HEK293T (cell line): ENCODE data around the gene TCF12.

Experiments
- CTCF ChIA-PET: fragments of 350-600 bp; formaldehyde crosslinking; extraction: SDS; loops from one replicate; lab custom pipeline; 2021; ENCODE audit warnings: antibody characterized with exemption, inconsistent platforms; lab: Yijun Ruan, JAX
- POLR2A ChIA-PET: fragments of 350-600 bp; formaldehyde crosslinking; extraction: SDS; loops from one replicate; lab custom pipeline; 2020; ENCODE audit warnings: antibody characterized with exemption, inconsistent platforms; lab: Yijun Ruan, JAX
- DNase-seq: peaks from one replicate; pipeline ENCODE4 v3.0.0; 2012; ENCODE audit warnings: mixed read lengths; ENCODE audit errors: extremely low spot score
- ARNT ChIP-seq: fragments of 450-650 bp; IDR thresholded peaks from 2 replicates; pipeline ENCODE4 v1.6.1; 2017; ENCODE audit warnings: mild to moderate bottlenecking
- BHLHE40 ChIP-seq: fragments of 450-650 bp; IDR thresholded peaks from 2 replicates; pipeline ENCODE4 v1.6.1; 2016; ENCODE audit warnings: mild to moderate bottlenecking, moderate library complexity, borderline replicate concordance
- CTBP1 ChIP-seq: fragments of 450-650 bp; IDR thresholded peaks from 2 replicates; pipeline ENCODE4 v1.6.1; 2016; ENCODE audit warnings: borderline replicate concordance
- ELF4 ChIP-seq: fragments of 450-650 bp; IDR thresholded peaks from 2 replicates; pipeline ENCODE4 v1.6.1; 2017; ENCODE audit warnings: antibody characterized with exemption
- FOXA1 ChIP-seq: fragments of 450-650 bp; IDR thresholded peaks from 2 replicates; pipeline ENCODE4 v1.6.1; 2016; ENCODE audit warnings: mild to moderate bottlenecking
- FOXK2 ChIP-seq: fragments of 450-650 bp; IDR thresholded peaks from 2 replicates; pipeline ENCODE4 v1.6.1; 2016; ENCODE audit warnings: mild to moderate bottlenecking
- FOXM1 ChIP-seq: fragments of 450-650 bp; IDR thresholded peaks from 2 replicates; pipeline ENCODE4 v1.6.1; 2017; ENCODE audit warnings: mild to moderate bottlenecking, borderline replicate concordance
- HDGF ChIP-seq: fragments of 450-650 bp; IDR thresholded peaks from 2 replicates; pipeline ENCODE4 v1.6.1; 2017; ENCODE audit warnings: antibody characterized with exemption, borderline replicate concordance
- L3MBTL2 ChIP-seq: fragments of 450-650 bp; conservative IDR thresholded peaks from 2 replicates; pipeline ENCODE4 v1.6.1; 2016; ENCODE audit warnings: mild to moderate bottlenecking
- LEF1 ChIP-seq: fragments of 450-650 bp; IDR thresholded peaks from 2 replicates; pipeline ENCODE4 v1.6.1; 2017; ENCODE audit warnings: mild to moderate bottlenecking, borderline replicate concordance
- NFRKB ChIP-seq: fragments of 450-650 bp; IDR thresholded peaks from 2 replicates; pipeline ENCODE4 v1.6.1; 2016; ENCODE audit warnings: mild to moderate bottlenecking, moderate library complexity
- PKNOX1 ChIP-seq: fragments of 450-650 bp; IDR thresholded peaks from 2 replicates; pipeline ENCODE4 v1.6.1; 2016
- SP1 ChIP-seq: fragments of 450-650 bp; IDR thresholded peaks from 2 replicates; pipeline ENCODE4 v1.6.1; 2017
- SUZ12 ChIP-seq: fragments of 450-650 bp; IDR thresholded peaks from 2 replicates; pipeline ENCODE4 v1.6.1; 2016; ENCODE audit warnings: mild to moderate bottlenecking
- TARDBP ChIP-seq: fragments of 450-650 bp; IDR thresholded peaks from 2 replicates; pipeline ENCODE4 v1.6.1; 2016
- ZNF384 ChIP-seq: fragments of 450-650 bp; IDR thresholded peaks from 2 replicates; pipeline ENCODE4 v1.6.1; 2016

TCF12 gene

DNA sequence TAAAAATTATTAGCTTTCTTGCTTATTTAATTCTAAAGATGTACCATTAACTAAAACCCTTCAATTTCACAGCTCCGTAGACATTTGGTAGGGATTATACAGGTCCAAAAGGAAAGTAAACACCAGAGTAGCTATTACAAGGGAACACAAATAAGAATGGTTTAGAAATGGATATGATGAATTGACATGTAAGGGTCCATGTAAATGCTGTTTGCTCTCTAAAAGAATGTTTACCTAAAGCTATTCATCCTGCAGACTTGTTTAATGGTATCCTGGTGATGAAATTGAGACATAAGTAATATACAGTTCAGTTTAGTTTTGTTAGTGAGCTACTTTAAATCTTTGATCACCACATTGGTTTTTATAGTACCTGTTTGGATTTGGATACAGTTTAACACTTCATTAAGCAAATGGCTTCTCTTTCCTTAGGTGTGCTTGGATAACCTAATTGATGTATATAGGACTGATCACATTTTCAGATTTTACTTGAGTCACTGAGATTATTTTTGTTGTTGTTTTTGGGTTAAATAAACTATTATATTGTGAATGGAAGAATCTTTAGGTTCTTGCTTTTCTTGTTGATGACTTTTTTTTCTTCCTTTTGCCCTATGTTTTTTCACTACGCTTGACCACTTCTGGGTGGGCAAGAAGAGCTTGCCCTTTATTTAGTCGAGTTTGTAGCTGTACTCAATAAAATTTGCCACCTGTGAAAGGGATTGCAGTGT lies 115.4 kb downstream of the TCF12 start:
- DNase-seq: no peak
- ChIA-PET CTCF (interaction anchor here (0.6 kb wide), 1 partner anchor 1733 kb away, joined by 3 read pairs; no protein-coding TSS in a partner anchor), POLR2A (no interaction called here)

DNA sequence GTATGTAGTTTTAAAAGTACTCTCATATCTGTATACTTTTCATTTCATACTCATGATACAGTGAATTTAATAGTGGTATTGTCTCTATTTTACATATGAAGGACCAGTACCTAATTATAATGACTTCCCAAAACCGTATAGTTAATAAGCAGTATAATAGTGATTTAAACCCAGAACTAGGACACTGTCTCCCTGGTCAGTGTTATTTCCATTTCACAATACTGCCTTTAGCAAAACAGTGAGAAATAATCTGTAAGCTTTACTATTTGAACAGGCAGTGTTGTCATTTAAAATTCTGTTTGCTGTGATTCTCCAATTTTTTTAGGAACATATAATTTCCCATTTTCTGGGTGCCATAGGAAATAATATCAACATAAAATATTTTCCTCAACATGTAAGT lies 116.2 kb downstream of the TCF12 start:
- CTCF ChIA-PET: no interaction called here
- TF ChIP-seq CTBP1 (no peak), ARNT (no peak), ZNF384 (no peak), NFRKB (no peak), SP1 (no peak), SUZ12 (no peak), TARDBP (no peak)
- no peak for DNase-seq
- POLR2A ChIA-PET: no interaction called here

More for the DNA sequence above, 115.4 kb downstream of the TCF12 start:
- no peak for TF ChIP-seq CTBP1
- TF ChIP-seq NFRKB: no peak
- no peak for TF ChIP-seq ELF4
- no peak for TF ChIP-seq HDGF
- TF ChIP-seq FOXK2: no peak
- no peak for TF ChIP-seq FOXA1
- no peak for TF ChIP-seq FOXM1
- no peak for TF ChIP-seq LEF1
- no peak for TF ChIP-seq ARNT
- no peak for TF ChIP-seq TARDBP
- no peak for TF ChIP-seq SP1
- TF ChIP-seq L3MBTL2: no peak
- no peak for TF ChIP-seq SUZ12
- no peak for TF ChIP-seq BHLHE40
- TF ChIP-seq PKNOX1: no peak
- no peak for TF ChIP-seq ZNF384

DNA sequence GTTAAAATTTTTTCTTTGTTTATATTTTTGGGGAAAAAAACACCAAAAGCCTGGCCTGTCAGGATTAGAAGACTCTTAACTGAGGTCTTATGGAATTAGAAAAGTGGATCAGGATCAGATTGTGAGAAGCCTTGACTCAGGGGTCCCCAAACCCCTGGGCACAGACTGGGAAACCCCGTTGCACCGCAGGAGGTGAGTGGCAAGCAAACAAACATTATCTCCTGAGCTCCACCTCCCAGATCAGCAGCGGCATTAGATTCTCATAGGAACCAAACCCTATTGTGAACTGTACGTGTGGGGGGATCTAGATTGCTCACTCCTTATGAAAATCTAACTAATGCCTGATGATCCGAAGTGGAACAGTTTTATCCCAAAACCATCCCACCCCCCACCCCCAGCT lies 117.2 kb downstream of the TCF12 start:
- DNase-seq: no peak
- POLR2A ChIA-PET: no interaction called here
- CTCF ChIA-PET: interaction anchor here (0.7 kb wide), 1 partner anchor 1830 kb away, joined by 6 read pairs; no protein-coding TSS in a partner anchor
- TF ChIP-seq BHLHE40 (no peak), HDGF (no peak), CTBP1 (no peak), FOXM1 (no peak), NFRKB (no peak), FOXK2 (no peak), L3MBTL2 (no peak), SP1 (no peak), PKNOX1 (no peak), ELF4 (no peak), ARNT (no peak), ZNF384 (no peak), SUZ12 (no peak), FOXA1 (no peak), LEF1 (no peak), TARDBP (no peak)

DNA sequence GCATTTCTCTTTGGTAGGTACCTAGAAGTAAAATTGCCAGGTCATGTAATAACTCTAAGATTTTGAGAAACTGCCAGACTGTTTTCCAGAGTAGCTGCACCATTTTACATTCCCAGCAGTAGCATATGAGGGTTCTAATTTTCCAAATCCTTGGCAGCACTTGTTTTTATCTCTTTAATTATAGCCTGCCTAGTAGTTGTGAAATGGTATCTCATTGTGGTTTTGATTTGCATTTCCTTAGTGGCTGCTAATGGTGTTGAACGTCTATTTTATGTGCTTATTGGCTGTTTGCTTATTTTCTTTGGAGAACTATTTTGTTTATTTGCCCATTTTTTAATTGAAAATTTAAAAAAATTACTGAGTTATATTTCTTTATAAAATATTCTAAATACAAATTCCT lies 117.9 kb downstream of the TCF12 start:
- CTCF ChIA-PET: no interaction called here

DNA sequence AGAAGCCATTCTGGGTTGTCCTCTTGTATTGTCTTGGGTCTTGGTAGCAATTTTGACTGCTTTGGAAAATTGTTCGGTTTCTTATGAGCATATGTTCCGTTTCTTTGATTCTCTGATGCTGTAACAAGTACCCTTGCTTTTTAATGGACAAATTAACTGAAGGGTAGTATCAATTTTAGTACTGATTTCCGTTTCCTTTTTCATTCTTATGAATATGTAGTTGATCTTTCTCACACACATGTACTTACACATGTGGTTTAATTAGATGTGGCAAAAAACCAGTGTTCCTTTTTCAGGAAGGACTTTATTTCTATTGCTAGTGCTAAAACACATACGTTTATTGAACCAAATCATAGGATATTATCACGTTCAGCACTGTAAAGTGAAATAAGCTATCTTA lies 119.1 kb downstream of the TCF12 start:
- CTCF ChIA-PET: no interaction called here
- no peak for DNase-seq
- TF ChIP-seq FOXM1 (no peak), BHLHE40 (no peak), LEF1 (no peak), NFRKB (no peak), ELF4 (no peak), ZNF384 (no peak), ARNT (no peak), HDGF (no peak), CTBP1 (no peak), FOXA1 (no peak), FOXK2 (no peak), L3MBTL2 (no peak), SP1 (no peak), TARDBP (no peak), PKNOX1 (no peak), SUZ12 (no peak)
- POLR2A ChIA-PET: no interaction called here

More for the DNA sequence above, 117.9 kb downstream of the TCF12 start:
- no peak for DNase-seq
- POLR2A ChIA-PET: no interaction called here
- TF ChIP-seq FOXK2: no peak
- no peak for TF ChIP-seq PKNOX1
- TF ChIP-seq CTBP1: no peak
- TF ChIP-seq TARDBP: no peak
- no peak for TF ChIP-seq NFRKB
- no peak for TF ChIP-seq SUZ12
- no peak for TF ChIP-seq ZNF384
- TF ChIP-seq ARNT: no peak
- TF ChIP-seq L3MBTL2: no peak
- no peak for TF ChIP-seq ELF4
- TF ChIP-seq FOXM1: no peak
- TF ChIP-seq HDGF: no peak
- TF ChIP-seq FOXA1: no peak
- TF ChIP-seq SP1: no peak
- TF ChIP-seq LEF1: no peak
- no peak for TF ChIP-seq BHLHE40
